ENCODE data around the gene CCDC74A. TPM values are rescaled to one million over a fixed set of nuclear protein-coding genes. Genes with fewer than 3 reads are reported as not detected.

The CCDC74A gene
- total and polyA plus RNA-seq, 9 of the 15 experiments (the other 6 are each of a cell fraction or from before 2014, with no cell fraction given): 1.1 to 38.1 (median 9.6) TPM

GRCh38 chr2:131492418-131493198, 35.1 kb upstream of the CCDC74A start (continued):
- TF ChIP-seq ZNF280B (CRISPR knock-in tag; IDR thresholded peaks at IDR 0.05): no peak
- TF ChIP-seq CBX1 (IDR thresholded peaks at IDR 0.05; ENCODE audit: low read depth): peak; percentile 54
- TF ChIP-seq MYC (IDR thresholded peaks at IDR 0.05; ENCODE audit: low read depth, low read length): peak; percentile 83
- TF ChIP-seq MYC (CRISPR knock-in tag; IDR thresholded peaks at IDR 0.05; ENCODE audit: borderline replicate concordance, low read depth): peak; percentile 66; the same call in 1 of the 2 replicates
- peak; percentile 79 for TF ChIP-seq ATF7 (IDR thresholded peaks at IDR 0.05)
- TF ChIP-seq NFATC3 (IDR thresholded peaks at IDR 0.05): no peak
- TF ChIP-seq STAT5A (IDR thresholded peaks at IDR 0.05; ENCODE audit: borderline replicate concordance, low read length): no peak; the same call in 1 of the 2 replicates
- TF ChIP-seq MAX (CRISPR knock-in tag; IDR thresholded peaks at IDR 0.05): peak; percentile 89
- no peak for TF ChIP-seq TCF3 (CRISPR knock-in tag; IDR thresholded peaks at IDR 0.05)
- TF ChIP-seq STAT5B (CRISPR knock-in tag; IDR thresholded peaks at IDR 0.05): no peak
- TF ChIP-seq ZNF146 (CRISPR knock-in tag; IDR thresholded peaks at IDR 0.05; ENCODE audit: unreplicated experiment): no peak
- peak; percentile 91 to 96 for TF ChIP-seq MAZ (CRISPR knock-in tag; conservative IDR thresholded peaks at IDR 0.05 in 1 of 2, IDR thresholded peaks at IDR 0.05 in 1 of 2)
- no peak; the same call in 1 of the 2 replicates for TF ChIP-seq ATF3 (IDR thresholded peaks at IDR 0.05)
- TF ChIP-seq ATF3 (CRISPR knock-in tag; conservative IDR thresholded peaks at IDR 0.05): peak; percentile 77
- TF ChIP-seq EP400 (IDR thresholded peaks at IDR 0.05): peak; percentile 96
- no peak; the same call in 1 of the 2 replicates for TF ChIP-seq ELF1 (tag; IDR thresholded peaks at IDR 0.05)
- no peak for TF ChIP-seq ZNF785 (CRISPR knock-in tag; IDR thresholded peaks at IDR 0.05)
- no peak for TF ChIP-seq TARDBP (IDR thresholded peaks at IDR 0.05)
- TF ChIP-seq MCM2 (IDR thresholded peaks at IDR 0.05; ENCODE audit: low read depth): no peak
- TF ChIP-seq HOXB6 (CRISPR knock-in tag; IDR thresholded peaks at IDR 0.05; ENCODE audit: borderline replicate concordance): no peak
- TF ChIP-seq POLR2AphosphoS2 (IDR thresholded peaks at IDR 0.05; ENCODE audit: low read length): no peak
- no peak for TF ChIP-seq CC2D1A (IDR thresholded peaks at IDR 0.05)
- no peak for TF ChIP-seq NCOA6 (IDR thresholded peaks at IDR 0.05)
- TF ChIP-seq PBX2 (CRISPR knock-in tag; IDR thresholded peaks at IDR 0.05; ENCODE audit: low read depth): no peak
- TF ChIP-seq PBX2 (tag; conservative IDR thresholded peaks at IDR 0.05; ENCODE audit: low read depth): no peak

Data from K562 (cell line).